Neural cell (in vitro differentiated cells): ENCODE measurements around the gene MAST4. TPM values are rescaled to one million over a fixed set of nuclear protein-coding genes. Genes with fewer than 3 reads are reported as not detected.

Experiments used
- H2AFZ ChIP-seq: fragments of 200-600, 300-800 bp; sonication (generic), shearing (Covaris generic); 2 replicates; pipeline ENCODE4 v1.6.0; 2014; ENCODE audit warnings: low read depth, mild to moderate bottlenecking, antibody characterized with exemption, low read length, moderate library complexity
- H3F3A ChIP-seq: fragments of 200-600 bp; shearing (Covaris generic); 2 replicates; pipeline ENCODE4 v1.6.1; 2016; ENCODE audit warnings: mild to moderate bottlenecking, moderate library complexity, mixed read lengths, antibody characterized with exemption, low read length; ENCODE audit not compliant: insufficient read depth, poor library complexity, severe bottlenecking
- H3K27ac ChIP-seq: fragments of 200-600, 300-800 bp; sonication (generic), shearing (Covaris generic); 2 replicates; pipeline ENCODE4 v1.5.1; 2014; ENCODE audit warnings: mild to moderate bottlenecking, low read length, moderate library complexity
- H3K27me3 ChIP-seq: fragments of 300-800, 200-600 bp; sonication (generic), shearing (Covaris generic); 2 replicates; pipeline ENCODE4 v1.6.0; 2014; ENCODE audit warnings: mild to moderate bottlenecking, low read depth, low read length, moderate library complexity; ENCODE audit not compliant: insufficient read depth
- H3K36me3 ChIP-seq: fragments of 300-800, 200-600 bp; sonication (generic), shearing (Covaris generic); 2 replicates; pipeline ENCODE4 v1.5.1; 2014; ENCODE audit warnings: mild to moderate bottlenecking, antibody characterized with exemption, low read length, moderate library complexity; ENCODE audit not compliant: insufficient read depth
- H3K4me2 ChIP-seq: fragments of 300-800, 200-600 bp; sonication (generic), shearing (Covaris generic); 2 replicates; pipeline ENCODE4 v1.6.0; 2014; ENCODE audit warnings: mild to moderate bottlenecking, low read length
- H3K4me3 ChIP-seq: fragments of 300-800, 200-600 bp; sonication (generic), shearing (Covaris generic); 2 replicates; pipeline ENCODE4 v1.5.1; 2014; ENCODE audit warnings: mild to moderate bottlenecking, low read length, moderate library complexity
- H3K79me2 ChIP-seq: fragments of 200-600 bp; shearing (Covaris generic); replicated peaks from 2 replicates; pipeline ENCODE4 v1.6.0; 2014; ENCODE audit warnings: mild to moderate bottlenecking, low read length, moderate library complexity; ENCODE audit not compliant: insufficient read depth
- H3K9ac ChIP-seq: fragments of 300-800, 200-600 bp; sonication (generic), shearing (Covaris generic); 2 replicates; pipeline ENCODE4 v1.6.1; 2016; ENCODE audit warnings: mild to moderate bottlenecking, low read length, mixed read lengths
- H3K9me2 ChIP-seq: fragments of 200-600 bp; shearing (Covaris generic); 2 replicates; pipeline ENCODE4 v1.6.1; 2016; ENCODE audit warnings: mild to moderate bottlenecking, low read length, mixed read lengths; ENCODE audit not compliant: insufficient read depth
- H3K9me3 ChIP-seq: fragments of 200-600, 300-800 bp; sonication (generic), shearing (Covaris generic); 2 replicates; pipeline ENCODE4 v1.6.1; 2016; ENCODE audit warnings: mild to moderate bottlenecking, mixed run types, low read length, moderate library complexity, mixed read lengths
- H4K20me1 ChIP-seq: fragments of 200-600 bp; shearing (Covaris generic); 2 replicates; pipeline ENCODE4 v1.6.1; 2016; ENCODE audit warnings: mild to moderate bottlenecking, mixed run types; ENCODE audit not compliant: insufficient read depth
- CTCF ChIP-seq: fragments of 450-650 bp; IDR thresholded peaks from 2 replicates; pipeline ENCODE4 v1.5.1; 2014; ENCODE audit warnings: antibody characterized with exemption, mild to moderate bottlenecking, moderate library complexity; ENCODE audit not compliant: poor library complexity, severe bottlenecking
- EP300 ChIP-seq: fragments of 450-650 bp; conservative IDR thresholded peaks from 2 replicates; pipeline ENCODE4 v1.6.1; 2014; ENCODE audit warnings: antibody characterized with exemption, mild to moderate bottlenecking, moderate library complexity; ENCODE audit not compliant: poor library complexity, severe bottlenecking
- EZH2 ChIP-seq: fragments of 200-600, 300-800 bp; shearing (Covaris generic), sonication (generic); IDR thresholded peaks from 2 replicates; pipeline ENCODE4 v1.6.1; 2014; ENCODE audit warnings: antibody characterized with exemption, low read length, borderline replicate concordance, mild to moderate bottlenecking; ENCODE audit not compliant: insufficient read depth, poor library complexity, severe bottlenecking
- MXI1 ChIP-seq: fragments of 450-650 bp; conservative IDR thresholded peaks from 2 replicates; pipeline ENCODE4 v1.6.1; 2014; ENCODE audit warnings: antibody characterized with exemption, mild to moderate bottlenecking; ENCODE audit not compliant: poor library complexity, severe bottlenecking
- POLR2AphosphoS5 ChIP-seq: IDR thresholded peaks from 2 replicates; pipeline ENCODE4 v1.6.1; 2012
- RAD21 ChIP-seq: fragments of 450-650 bp; conservative IDR thresholded peaks from 2 replicates; pipeline ENCODE4 v1.6.1; 2014; ENCODE audit warnings: antibody characterized with exemption, mild to moderate bottlenecking, moderate library complexity
- REST ChIP-seq: IDR thresholded peaks from 2 replicates; pipeline ENCODE4 v1.6.1; 2012; ENCODE audit warnings: borderline replicate concordance
- SMC3 ChIP-seq: fragments of 450-650 bp; conservative IDR thresholded peaks from 2 replicates; pipeline ENCODE4 v1.6.1; 2014; ENCODE audit warnings: antibody characterized with exemption, mild to moderate bottlenecking, moderate library complexity; ENCODE audit not compliant: poor library complexity
- TAF1 ChIP-seq: IDR thresholded peaks from 2 replicates; pipeline ENCODE4 v1.6.1; 2012; ENCODE audit warnings: low read depth
- polyA plus RNA-seq: library from polyadenylated mRNA; depleted of rRNA; stranded (reverse); fragments of >200 nt; gene quantifications from 2 replicates; pipeline ENCODE4 v1.2.3, GENCODE V29; 2014

The MAST4 gene
- polyA plus RNA-seq, 1 donor from 2014 or later = 2.3 TPM

- Histone ChIP-seq H3K27ac (no peak overlapping the region), H3K9me3 (no peaks in the 10 kb centered on the region), H3K27me3 (no peaks in the 10 kb centered on the region), H3K79me2 (no peaks in the 10 kb centered on the region), H3K36me3 (no peaks in the 10 kb centered on the region), H3K4me2 (no peak overlapping the region), H3K4me3 (no peak overlapping the region), H3K9me2 (no peaks in the 10 kb centered on the region), H2AFZ (no peak overlapping the region), H3F3A (no peaks in the 10 kb centered on the region), H4K20me1 (no peaks in the 10 kb centered on the region), H3K9ac (no peak overlapping the region)
- TF ChIP-seq CTCF = no peak
- no peak for TF ChIP-seq TAF1
- TF ChIP-seq REST = no peak
- TF ChIP-seq POLR2AphosphoS5 = no peak
These were observed 425.3 kb downstream of the MAST4 start for GRCh38 chr5:67021521-67021920.

GRCh38 chr5:67021962-67022361 lies 425.8 kb downstream of the MAST4 start:
- H3K9me3 ChIP-seq = no peaks in the 10 kb centered on the region
- no peak overlapping the region for H3K27ac ChIP-seq
- no peak overlapping the region for H2AFZ ChIP-seq
- no peak overlapping the region for H3K4me3 ChIP-seq
- H3K79me2 ChIP-seq = no peaks in the 10 kb centered on the region
- H3K36me3 ChIP-seq = no peaks in the 10 kb centered on the region
- TF ChIP-seq POLR2AphosphoS5 (no peak), TAF1 (no peak), EP300 (no peak), CTCF (no peak), EZH2 (no peak), MXI1 (no peak), REST (no peak), RAD21 (no peak), SMC3 (no peak)
- no peak overlapping the region for H3K4me2 ChIP-seq
- no peaks in the 10 kb centered on the region for H3K9me2 ChIP-seq
- H3F3A ChIP-seq = no peaks in the 10 kb centered on the region
- H3K9ac ChIP-seq = no peak overlapping the region
- no peaks in the 10 kb centered on the region for H4K20me1 ChIP-seq
- H3K27me3 ChIP-seq = no peaks in the 10 kb centered on the region
